Mesothelial cell of epicardium (in vitro differentiated cells): ENCODE measurements around the gene MTA2. TPM values are rescaled to one million over a fixed set of nuclear protein-coding genes. Genes with fewer than 3 reads are reported as not detected.

Source experiments
- DNase-seq, 2 experiments: peaks; one replicate each; pipeline ENCODE4 v3.0.0; 2021; ENCODE audit warnings: low spot score in 2 of 2; ENCODE audit not compliant: unreplicated experiment in 2 of 2
- H3K27ac Mint-ChIP-seq: 2 replicates; pipeline ENCODE4 v1.8.0; 2021; ENCODE audit warnings: mixed read lengths
- H3K27me3 Mint-ChIP-seq: 2 replicates; pipeline ENCODE4 v1.8.0; 2021; ENCODE audit warnings: low read depth, mixed read lengths
- H3K36me3 Mint-ChIP-seq: 2 replicates; pipeline ENCODE4 v1.8.0; 2021; ENCODE audit warnings: mixed read lengths
- H3K4me1 Mint-ChIP-seq: 2 replicates; pipeline ENCODE4 v1.8.0; 2021; ENCODE audit warnings: mixed read lengths
- H3K4me3 Mint-ChIP-seq: 2 replicates; pipeline ENCODE4 v1.8.0; 2021; ENCODE audit warnings: mild to moderate bottlenecking, moderate library complexity, mixed read lengths
- H3K9me3 Mint-ChIP-seq: 2 replicates; pipeline ENCODE4 v1.8.0; 2021; ENCODE audit warnings: mixed read lengths
- total RNA-seq: library from RNA; stranded (reverse); gene quantifications from 3 replicates; pipeline ENCODE4 v1.2.1, GENCODE V29; 2021
- TF ChIP-seq, protein P1 (sequence below): fragments of 200-600 bp; sonication (generic); IDR thresholded peaks from one replicate; pipeline ENCODE4 v1.5.0; 2021; ENCODE audit warnings: antibody characterized with exemption; ENCODE audit not compliant: unreplicated experiment

Gene MTA2
- total RNA-seq, 1 donor from 2014 or later = 126 TPM

DNA sequence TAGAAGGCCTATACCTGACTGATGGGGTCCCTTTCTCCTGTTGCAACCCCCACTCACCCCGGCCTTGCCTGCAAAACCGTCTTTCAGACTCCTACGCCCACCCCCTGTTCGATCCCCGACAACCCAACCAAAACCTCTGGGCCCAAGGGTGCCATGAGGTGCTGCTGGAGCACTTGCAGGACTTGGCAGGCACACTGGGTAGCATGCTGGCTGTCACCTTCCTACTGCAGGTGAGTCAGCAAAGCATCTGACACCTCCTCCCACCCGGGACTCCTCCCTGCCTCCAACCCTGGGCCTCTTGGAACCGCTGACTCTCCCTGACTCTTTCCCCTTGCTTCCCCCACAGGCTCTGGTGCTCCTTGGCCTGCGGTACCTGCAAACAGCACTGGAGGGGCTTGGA, 12.6 kb upstream of the MTA2 start:
- Mint-ChIP-seq H3K4me1 (peaks cover 21% of the 10 kb centered on the region), H3K27ac (peak overlapping the region; percentile 92), H3K36me3 (peaks cover 3% of the 10 kb centered on the region), H3K4me3 (peak overlapping the region; percentile 54), H3K27me3 (no peaks in the 10 kb centered on the region), H3K9me3 (no peaks in the 10 kb centered on the region)
- no peak for DNase-seq
- TF ChIP-seq, protein P1, sequence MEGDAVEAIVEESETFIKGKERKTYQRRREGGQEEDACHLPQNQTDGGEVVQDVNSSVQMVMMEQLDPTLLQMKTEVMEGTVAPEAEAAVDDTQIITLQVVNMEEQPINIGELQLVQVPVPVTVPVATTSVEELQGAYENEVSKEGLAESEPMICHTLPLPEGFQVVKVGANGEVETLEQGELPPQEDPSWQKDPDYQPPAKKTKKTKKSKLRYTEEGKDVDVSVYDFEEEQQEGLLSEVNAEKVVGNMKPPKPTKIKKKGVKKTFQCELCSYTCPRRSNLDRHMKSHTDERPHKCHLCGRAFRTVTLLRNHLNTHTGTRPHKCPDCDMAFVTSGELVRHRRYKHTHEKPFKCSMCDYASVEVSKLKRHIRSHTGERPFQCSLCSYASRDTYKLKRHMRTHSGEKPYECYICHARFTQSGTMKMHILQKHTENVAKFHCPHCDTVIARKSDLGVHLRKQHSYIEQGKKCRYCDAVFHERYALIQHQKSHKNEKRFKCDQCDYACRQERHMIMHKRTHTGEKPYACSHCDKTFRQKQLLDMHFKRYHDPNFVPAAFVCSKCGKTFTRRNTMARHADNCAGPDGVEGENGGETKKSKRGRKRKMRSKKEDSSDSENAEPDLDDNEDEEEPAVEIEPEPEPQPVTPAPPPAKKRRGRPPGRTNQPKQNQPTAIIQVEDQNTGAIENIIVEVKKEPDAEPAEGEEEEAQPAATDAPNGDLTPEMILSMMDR = no peak

DNA sequence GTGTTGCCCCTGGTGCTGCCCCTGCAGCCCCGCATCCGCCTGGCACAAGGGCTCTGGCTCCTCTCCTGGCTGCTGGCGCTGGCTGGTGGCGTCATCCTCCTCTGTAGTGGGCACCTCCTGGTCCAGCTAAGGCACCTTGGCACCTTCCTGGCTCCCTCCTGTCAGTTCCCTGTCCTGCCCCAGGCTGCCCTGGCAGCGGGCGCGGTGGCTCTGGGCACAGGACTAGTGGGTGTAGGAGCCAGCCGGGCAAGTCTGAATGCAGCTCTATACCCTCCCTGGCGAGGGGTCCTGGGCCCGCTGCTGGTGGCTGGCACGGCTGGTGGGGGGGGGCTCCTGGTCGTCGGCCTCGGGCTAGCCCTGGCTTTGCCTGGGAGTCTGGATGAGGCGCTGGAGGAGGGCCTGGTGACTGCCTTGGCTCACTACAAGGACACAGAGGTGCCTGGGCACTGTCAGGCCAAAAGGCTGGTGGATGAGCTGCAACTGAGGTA, 11.7 kb upstream of the MTA2 start:
- Mint-ChIP-seq H3K27ac (peak overlapping the region; percentile 92), H3K4me3 (peak overlapping the region; percentile 61), H3K4me1 (peaks cover 19% of the 10 kb centered on the region), H3K9me3 (no peaks in the 10 kb centered on the region), H3K27me3 (no peaks in the 10 kb centered on the region), H3K36me3 (peaks cover 4% of the 10 kb centered on the region)
- no peak for DNase-seq
- TF ChIP-seq, protein P1 = no peak

DNA sequence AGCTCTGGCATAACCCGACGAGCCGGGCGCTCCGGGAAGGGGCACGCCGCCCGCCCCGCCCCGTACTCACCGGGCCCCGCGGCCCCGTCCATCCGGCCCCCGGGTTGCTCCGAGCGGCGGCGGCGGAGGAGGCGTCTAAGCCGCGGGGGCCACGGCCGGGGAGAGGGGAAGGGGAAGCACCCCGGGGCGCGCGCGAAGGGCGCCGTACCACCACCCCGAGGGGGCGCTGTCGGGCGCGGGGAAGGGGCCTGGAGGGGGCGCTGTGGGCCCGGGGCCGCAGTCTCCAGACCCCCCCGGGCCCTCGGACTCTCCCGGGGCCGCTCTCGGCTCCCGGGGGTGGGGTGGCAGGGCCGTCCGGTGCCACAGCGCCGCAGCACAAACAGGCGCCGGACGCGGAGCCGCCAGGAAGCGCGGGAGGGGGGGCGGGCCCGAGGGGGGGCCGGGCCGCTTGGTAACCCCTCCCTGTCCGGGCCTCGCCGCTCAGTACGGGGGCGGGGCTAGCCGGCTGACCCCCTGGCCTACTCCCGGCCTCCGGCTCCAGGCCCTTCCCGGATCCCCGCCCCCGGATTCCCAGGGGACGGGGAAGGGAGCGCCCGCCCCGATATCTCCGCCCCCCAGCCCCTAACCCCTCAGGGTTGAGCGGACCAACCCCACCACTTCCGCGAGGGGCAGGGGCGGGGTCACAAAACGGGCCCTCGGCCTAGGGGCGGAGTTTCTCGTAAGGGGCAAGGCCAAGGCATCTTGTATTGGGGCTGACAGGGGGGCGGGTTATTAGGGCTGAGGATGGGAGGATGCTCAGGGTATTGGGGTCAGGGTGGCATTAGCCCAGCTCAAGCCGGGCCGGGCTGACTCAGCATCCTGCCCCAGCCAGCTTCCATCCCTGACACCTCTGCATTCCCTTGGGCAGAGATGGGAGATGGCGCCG, 11.0 kb upstream of the MTA2 start, which contains the start of the genes EML3 and ROM1:
Gene EML3, minus strand, starts transcription at position 410 of the 925 bp plus-strand sequence. Its CDS starts 318 bp downstream, at position 92.
Gene ROM1, plus strand, starts transcription at position 892 of the 925 bp plus-strand sequence. Its CDS starts 25 bp downstream, at position 917.
- peaks cover 19% of the 10 kb centered on the region for H3K4me1 Mint-ChIP-seq
- H3K4me3 Mint-ChIP-seq = peak within 1 kb of the TSS; percentile 90
- H3K9me3 Mint-ChIP-seq = no peaks in the 10 kb centered on the region
- peak within 1 kb of the TSS; percentile 94 for H3K27ac Mint-ChIP-seq
- TF ChIP-seq, protein P1 = peak; percentile 85
- H3K27me3 Mint-ChIP-seq = no peaks in the 10 kb centered on the region
- DNase-seq = peak; percentile 66 to 84
- H3K36me3 Mint-ChIP-seq = peaks cover 6% of the 10 kb centered on the region

DNA sequence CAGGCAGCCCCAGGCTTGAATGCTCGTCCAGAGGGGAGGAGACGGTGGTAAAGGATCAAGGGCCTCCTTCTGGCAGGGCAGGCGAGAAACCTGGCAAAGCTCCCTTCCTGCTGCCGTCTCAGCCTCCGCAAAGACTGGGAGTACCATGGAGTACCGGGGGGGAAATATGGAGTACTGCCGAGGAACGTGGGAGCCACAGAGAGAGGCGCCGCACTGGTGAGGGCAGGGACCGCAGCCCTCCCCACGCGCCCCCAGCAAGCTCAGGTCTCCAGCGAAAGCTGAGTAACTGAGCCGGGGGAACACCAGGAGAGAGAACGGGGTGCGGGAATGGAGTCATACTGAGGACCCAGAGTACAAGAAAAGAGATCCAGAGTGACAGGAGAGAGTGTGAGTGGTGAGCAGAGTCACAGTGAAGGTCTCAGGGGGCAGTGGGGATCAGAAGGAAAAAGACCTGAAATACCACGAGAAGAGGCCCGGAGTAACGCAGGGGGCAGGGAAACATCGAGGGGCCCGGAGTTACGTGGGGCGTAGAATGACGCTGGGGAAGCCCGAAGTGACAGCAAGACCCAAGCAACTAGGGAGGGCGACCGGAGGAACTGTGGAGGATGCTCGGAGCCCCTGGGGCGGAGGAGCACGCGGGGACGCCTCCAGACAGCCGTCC, 10.2 kb upstream of the MTA2 start:
- Mint-ChIP-seq H3K4me1 (peaks cover 20% of the 10 kb centered on the region), H3K4me3 (peak overlapping the region; percentile 90), H3K27me3 (no peaks in the 10 kb centered on the region), H3K9me3 (no peaks in the 10 kb centered on the region), H3K27ac (peak overlapping the region; percentile 94), H3K36me3 (peaks cover 7% of the 10 kb centered on the region)
- DNase-seq = peak in 1 of 2 experiments; percentile 51
- TF ChIP-seq, protein P1 = no peak

DNA sequence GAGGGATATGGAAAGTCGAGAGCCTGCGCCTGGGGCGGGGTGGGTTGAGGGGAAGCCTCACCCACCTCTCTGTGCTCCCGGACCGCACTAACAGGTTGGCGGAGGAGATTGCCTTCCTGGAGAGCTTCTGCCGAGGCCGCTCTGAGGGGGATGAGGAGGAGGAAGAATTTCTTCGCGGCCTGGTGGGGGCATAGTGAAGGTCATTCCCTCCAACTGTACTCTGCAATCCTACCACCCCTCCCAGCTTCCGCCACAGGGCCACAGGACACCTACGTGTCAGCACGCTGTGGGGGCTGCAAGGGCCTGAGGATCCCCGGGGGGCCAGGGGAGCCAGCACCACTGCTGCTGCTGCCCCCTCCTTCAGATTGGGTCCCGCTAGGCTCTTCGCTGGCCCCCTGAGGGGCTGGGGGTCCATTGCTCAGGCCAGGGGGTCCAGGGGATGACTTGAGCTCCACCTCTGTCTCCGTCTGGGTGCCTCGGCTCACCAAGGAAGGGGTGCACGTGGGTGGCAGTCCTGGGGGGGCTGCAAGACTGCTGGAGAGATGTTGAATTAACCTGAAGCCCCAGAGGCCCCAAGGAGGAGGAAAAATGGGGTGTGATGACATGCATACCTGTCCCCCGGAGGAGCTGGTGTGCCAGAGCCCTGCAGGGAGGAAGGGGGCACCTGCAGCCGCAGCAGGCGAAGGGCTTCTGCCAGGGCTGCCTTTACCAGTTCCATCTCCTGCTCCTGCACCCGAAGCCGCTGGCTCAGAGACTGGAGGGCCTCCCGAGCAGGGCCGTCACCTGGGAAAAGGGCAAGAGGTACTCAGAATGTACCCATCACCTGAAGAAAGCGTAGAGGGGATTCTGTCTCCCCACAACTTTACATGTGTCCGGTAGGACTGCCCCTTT, 9.4 kb upstream of the MTA2 start:
- Mint-ChIP-seq H3K27ac (peak overlapping the region; percentile 94), H3K4me3 (peak overlapping the region; percentile 90), H3K36me3 (peaks cover 6% of the 10 kb centered on the region), H3K9me3 (no peaks in the 10 kb centered on the region), H3K4me1 (peaks cover 21% of the 10 kb centered on the region), H3K27me3 (no peaks in the 10 kb centered on the region)
- no peak for DNase-seq
- TF ChIP-seq, protein P1 = no peak
